Measurements from ENCODE around the gene FRS3. TPM values are rescaled to one million over a fixed set of nuclear protein-coding genes. Genes with fewer than 3 reads are reported as not detected.

The FRS3 gene
- total RNA-seq, 2 donors from 2014 or later, result 2.6 to 5.3 TPM

DNA sequence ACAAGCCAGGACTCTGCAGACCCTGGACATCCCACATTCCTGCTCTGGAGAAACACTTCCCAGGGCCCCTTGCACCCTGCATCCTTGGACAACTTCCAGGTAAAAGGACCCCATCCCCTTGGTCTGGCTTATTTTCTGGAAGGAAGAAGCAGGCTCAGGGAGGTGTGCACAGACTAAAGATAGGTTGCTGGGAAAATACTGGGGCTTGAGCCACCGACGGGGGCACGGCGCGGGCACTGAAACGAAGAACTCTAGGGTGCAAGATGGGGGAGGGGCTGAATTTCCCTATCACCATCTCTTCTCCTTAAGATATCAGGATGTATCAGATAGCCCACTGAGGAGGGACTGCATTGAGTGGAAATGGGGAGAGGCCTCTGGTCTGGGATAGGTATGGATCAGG lies 805 bp downstream of the FRS3 start:
- no peak overlapping the region for H3K27ac ChIP-seq
- ATAC-seq, result no peak

DNA sequence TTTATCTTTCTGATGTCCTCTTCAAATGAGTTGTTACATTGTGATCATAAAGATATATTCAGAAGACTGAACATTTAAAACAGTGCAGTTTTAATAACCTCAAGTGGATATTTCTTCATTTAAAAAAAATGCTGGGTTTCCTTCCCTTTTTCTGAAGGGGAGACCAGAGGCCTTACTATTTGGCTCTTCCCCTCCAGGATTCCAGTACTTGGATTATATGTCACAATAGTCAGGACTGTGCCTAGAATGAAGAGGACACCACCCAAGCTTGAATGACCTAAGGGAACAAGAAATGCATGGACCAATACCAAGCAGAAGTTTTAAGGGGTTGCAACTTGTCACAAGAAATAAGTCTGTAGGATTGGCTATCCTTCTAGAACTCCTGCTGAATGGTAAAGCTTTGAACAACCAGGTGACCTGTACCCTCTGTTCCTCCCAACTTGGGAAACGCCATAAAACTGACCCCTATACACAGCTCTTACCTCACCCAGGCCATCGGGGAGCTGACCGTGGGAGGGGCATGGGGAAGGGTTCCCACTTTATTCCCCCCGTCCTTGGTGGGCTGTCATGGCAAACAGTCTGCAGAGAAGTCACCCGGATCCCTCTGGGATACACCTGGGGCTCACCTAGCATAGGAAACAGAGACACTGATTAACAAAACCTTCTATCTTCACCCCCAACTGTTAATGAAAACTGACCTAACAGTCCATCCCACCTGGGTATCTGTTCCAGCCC lies 2.0 kb downstream of the FRS3 start:
- H3K4me1 ChIP-seq, result peaks cover 27% of the 10 kb centered on the region
- intact Hi-C loops (cut with DNase I), result loop anchor here (5.0 kb wide), 1 partner anchor 255 kb away; no protein-coding TSS in a partner anchor
- no peak overlapping the region for H3K27ac ChIP-seq
- H3K9me3 ChIP-seq, result no peaks in the 10 kb centered on the region
- no peak overlapping the region for H3K4me3 ChIP-seq
- peaks cover 0 to 3% of the 10 kb centered on the region in 2 donors for H3K36me3 ChIP-seq (replicated peaks in 1 of 2; ENCODE audit: insufficient read depth in 1 of 2, low read depth in 2 of 2)
- ATAC-seq (no peak), DNase-seq (no peak)
- WGBS, 2 donors, result 75% methylated on average over 5 of the region's 5 CpGs
- TF ChIP-seq, protein P1, sequence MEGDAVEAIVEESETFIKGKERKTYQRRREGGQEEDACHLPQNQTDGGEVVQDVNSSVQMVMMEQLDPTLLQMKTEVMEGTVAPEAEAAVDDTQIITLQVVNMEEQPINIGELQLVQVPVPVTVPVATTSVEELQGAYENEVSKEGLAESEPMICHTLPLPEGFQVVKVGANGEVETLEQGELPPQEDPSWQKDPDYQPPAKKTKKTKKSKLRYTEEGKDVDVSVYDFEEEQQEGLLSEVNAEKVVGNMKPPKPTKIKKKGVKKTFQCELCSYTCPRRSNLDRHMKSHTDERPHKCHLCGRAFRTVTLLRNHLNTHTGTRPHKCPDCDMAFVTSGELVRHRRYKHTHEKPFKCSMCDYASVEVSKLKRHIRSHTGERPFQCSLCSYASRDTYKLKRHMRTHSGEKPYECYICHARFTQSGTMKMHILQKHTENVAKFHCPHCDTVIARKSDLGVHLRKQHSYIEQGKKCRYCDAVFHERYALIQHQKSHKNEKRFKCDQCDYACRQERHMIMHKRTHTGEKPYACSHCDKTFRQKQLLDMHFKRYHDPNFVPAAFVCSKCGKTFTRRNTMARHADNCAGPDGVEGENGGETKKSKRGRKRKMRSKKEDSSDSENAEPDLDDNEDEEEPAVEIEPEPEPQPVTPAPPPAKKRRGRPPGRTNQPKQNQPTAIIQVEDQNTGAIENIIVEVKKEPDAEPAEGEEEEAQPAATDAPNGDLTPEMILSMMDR (IDR thresholded peaks at IDR 0.05), result no peak
- no peak for TF ChIP-seq POLR2A (IDR thresholded peaks at IDR 0.05)
- H3K27me3 ChIP-seq, result no peaks in the 10 kb centered on the region

More for the DNA sequence above, 805 bp downstream of the FRS3 start:
- intact Hi-C loops (cut with DNase I), result loop anchor here (5.0 kb wide), 1 partner anchor 253 kb away; no protein-coding TSS in a partner anchor
- Histone ChIP-seq H3K4me1 (peaks cover 35% of the 10 kb centered on the region), H3K4me3 (no peak overlapping the region), H3K27me3 (no peaks in the 10 kb centered on the region), H3K36me3 (replicated peaks in 1 of 2; ENCODE audit: insufficient read depth in 1 of 2, low read depth in 2 of 2) (peaks cover 0 to 3% of the 10 kb centered on the region in 2 donors), H3K9me3 (no peaks in the 10 kb centered on the region)
- WGBS, 2 donors, result 12 to 21% methylated on average over 6 of the region's 6 CpGs
- DNase-seq, result no peak
- TF ChIP-seq, protein P1 (IDR thresholded peaks at IDR 0.05), result no peak
- no peak for TF ChIP-seq POLR2A (IDR thresholded peaks at IDR 0.05)

DNA sequence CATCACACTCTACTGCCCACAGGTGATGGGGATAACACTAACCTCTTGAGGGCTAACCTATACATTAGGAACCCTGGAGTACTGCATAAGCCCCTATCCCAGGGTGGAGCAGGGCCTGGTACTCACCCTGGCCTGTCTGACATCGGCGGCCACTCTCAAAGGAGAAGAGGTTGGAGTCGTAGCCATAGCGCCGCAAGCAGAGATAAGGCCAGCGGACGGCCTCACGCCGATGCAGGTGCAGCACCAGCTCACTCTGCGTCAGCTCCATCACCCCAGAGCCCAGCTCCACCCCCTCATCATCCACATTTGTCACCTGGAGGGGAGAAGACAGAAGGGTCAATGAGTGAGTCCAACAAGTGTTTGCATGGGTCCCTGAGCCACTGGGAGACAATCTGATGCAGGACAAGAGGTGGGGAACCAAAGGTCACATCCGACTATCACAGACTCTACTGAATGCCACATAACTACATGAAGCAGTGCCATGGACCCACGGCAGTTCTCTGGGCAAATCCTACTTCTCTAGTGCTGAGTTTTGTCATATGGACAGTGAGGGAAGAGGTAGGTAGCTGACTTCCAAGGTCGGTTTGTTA lies 4.3 kb downstream of the FRS3 start:
- TF ChIP-seq POLR2A (IDR thresholded peaks at IDR 0.05), result no peak
- TF ChIP-seq, protein P1 (IDR thresholded peaks at IDR 0.05), result no peak
- Histone ChIP-seq H3K27me3 (no peaks in the 10 kb centered on the region), H3K36me3 (replicated peaks in 1 of 2; ENCODE audit: insufficient read depth in 1 of 2, low read depth in 2 of 2) (peaks cover 0 to 10% of the 10 kb centered on the region in 2 donors), H3K4me1 (peaks cover 10% of the 10 kb centered on the region), H3K27ac (no peak overlapping the region), H3K9me3 (no peaks in the 10 kb centered on the region), H3K4me3 (no peak overlapping the region)
- WGBS, 2 donors, result 74 to 83% methylated on average over 5 to 13 of the region's 13 CpGs
- DNase-seq, result no peak
- intact Hi-C loops (cut with DNase I), result loop anchor here (5.0 kb wide), 1 partner anchor 257 kb away; no protein-coding TSS in a partner anchor
- no peak for ATAC-seq

DNA sequence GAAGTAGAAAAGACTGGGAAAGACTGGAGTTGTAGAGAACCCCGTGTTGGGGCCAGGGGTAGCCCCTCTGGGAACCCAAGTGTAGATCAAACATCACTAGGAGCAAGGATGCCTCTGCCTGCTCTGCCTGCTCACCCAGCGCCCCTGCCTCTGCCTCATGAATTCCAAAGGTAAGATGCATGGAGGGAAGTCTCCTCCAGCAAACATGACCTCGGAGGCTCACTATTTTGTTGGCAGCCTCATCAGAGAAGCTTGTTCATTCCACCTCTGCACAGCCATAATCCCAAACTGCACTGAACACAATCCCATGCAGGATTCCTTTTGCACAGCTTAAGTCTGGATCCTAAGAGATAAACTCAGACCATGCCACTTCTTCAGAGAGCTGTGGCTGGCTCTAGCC lies 4.9 kb downstream of the FRS3 start:
- Histone ChIP-seq H3K27ac (no peak overlapping the region), H3K4me1 (peaks cover 10% of the 10 kb centered on the region), H3K4me3 (no peak overlapping the region), H3K27me3 (no peaks in the 10 kb centered on the region), H3K9me3 (no peaks in the 10 kb centered on the region), H3K36me3 (replicated peaks in 1 of 2; ENCODE audit: insufficient read depth in 1 of 2, low read depth in 2 of 2) (peaks cover 0 to 12% of the 10 kb centered on the region in 2 donors)
- TF ChIP-seq POLR2A (IDR thresholded peaks at IDR 0.05), result no peak
- TF ChIP-seq, protein P1 (IDR thresholded peaks at IDR 0.05), result no peak
- ATAC-seq (no peak), DNase-seq (no peak)
- intact Hi-C loops (cut with DNase I), result loop anchor here (5.0 kb wide), 1 partner anchor 257 kb away; no protein-coding TSS in a partner anchor
- 81 to 89% methylated on average over 3 of the region's 3 CpGs for WGBS, 2 donors
